Mesendoderm (in vitro differentiated cells): ENCODE measurements around the gene NT5DC1.
"Not testable (repeated sequence)": the region's sequence is repeated elsewhere in the genome, so short reads cannot be mapped to it uniquely, and the experiment has no call there.

Experiments used
- DNase-seq: peaks from one replicate; pipeline ENCODE4 v3.0.0; 2013
- H2AK5ac ChIP-seq: 2 replicates; pipeline ENCODE4 v1.6.1; 2013; ENCODE audit warnings: low read length, inconsistent platforms
- H2BK120ac ChIP-seq: 2 replicates; pipeline ENCODE4 v1.6.1; 2013; ENCODE audit warnings: low read depth, mild to moderate bottlenecking, low read length, moderate library complexity, mixed read lengths
- H2BK15ac ChIP-seq: replicated peaks from 2 replicates; pipeline ENCODE4 v1.6.1; 2013; ENCODE audit warnings: low read depth, mild to moderate bottlenecking, moderate library complexity
- H2BK5ac ChIP-seq: 2 replicates; pipeline ENCODE4 v1.6.1; 2013; ENCODE audit warnings: low read length, inconsistent platforms
- H3K18ac ChIP-seq: 2 replicates; pipeline ENCODE4 v1.6.1; 2013; ENCODE audit warnings: mild to moderate bottlenecking, low read length, mixed read lengths
- H3K23ac ChIP-seq: one replicate; pipeline ENCODE4 v1.6.1; 2013; ENCODE audit warnings: low read length
- H3K27ac ChIP-seq: 2 replicates; pipeline ENCODE4 v1.5.1; 2013; ENCODE audit warnings: low read depth, mild to moderate bottlenecking, inconsistent platforms, low read length, moderate library complexity
- H3K27me3 ChIP-seq: 2 replicates; pipeline ENCODE4 v1.6.1; 2013; ENCODE audit warnings: low read length, control low read depth, mild to moderate bottlenecking, inconsistent platforms; ENCODE audit not compliant: insufficient read depth, poor library complexity
- H3K36me3 ChIP-seq: 2 replicates; pipeline ENCODE4 v1.6.1; 2013; ENCODE audit warnings: low read length, inconsistent platforms; ENCODE audit not compliant: control insufficient read depth, insufficient read depth
- H3K4ac ChIP-seq: one replicate; pipeline ENCODE4 v1.6.1; 2013; ENCODE audit warnings: low read depth, mild to moderate bottlenecking, low read length, moderate library complexity
- H3K4me1 ChIP-seq: 2 replicates; pipeline ENCODE4 v1.6.1; 2013; ENCODE audit warnings: low read depth, low read length, inconsistent platforms; ENCODE audit not compliant: control insufficient read depth
- H3K4me2 ChIP-seq: 2 replicates; pipeline ENCODE4 v1.6.1; 2013; ENCODE audit warnings: low read length
- H3K4me3 ChIP-seq: 2 replicates; pipeline ENCODE4 v1.5.1; 2013; ENCODE audit warnings: mild to moderate bottlenecking, low read length
- H3K56ac ChIP-seq: one replicate; pipeline ENCODE4 v1.6.1; 2013; ENCODE audit warnings: low read length
- H3K79me1 ChIP-seq: 2 replicates; pipeline ENCODE4 v1.6.1; 2013; ENCODE audit warnings: low read length, inconsistent platforms
- H3K79me2 ChIP-seq: 2 replicates; pipeline ENCODE4 v1.6.1; 2013; ENCODE audit warnings: mild to moderate bottlenecking, low read length; ENCODE audit not compliant: control insufficient read depth, insufficient read depth
- H3K9ac ChIP-seq: 2 replicates; pipeline ENCODE4 v1.6.1; 2013; ENCODE audit warnings: low read length, inconsistent platforms
- H4K5ac ChIP-seq: one replicate; pipeline ENCODE4 v1.6.1; 2013; ENCODE audit warnings: low read length
- H4K8ac ChIP-seq: one replicate; pipeline ENCODE4 v1.6.1; 2013; ENCODE audit warnings: low read depth, mild to moderate bottlenecking, control low read depth, low read length, moderate library complexity
- WGBS: extraction: QIAGEN DNeasy Blood & Tissue Kit; methylation state at CpG from one replicate; pipeline ENCODE4 v1.1.7; 2013; ENCODE audit warnings: low lambda C conversion rate, missing lambda C conversion rate; ENCODE audit not compliant: insufficient coverage; ENCODE audit errors: extremely low coverage; 5-methylcytosine and 5-hydroxymethylcytosine counted together

NT5DC1 gene

DNA sequence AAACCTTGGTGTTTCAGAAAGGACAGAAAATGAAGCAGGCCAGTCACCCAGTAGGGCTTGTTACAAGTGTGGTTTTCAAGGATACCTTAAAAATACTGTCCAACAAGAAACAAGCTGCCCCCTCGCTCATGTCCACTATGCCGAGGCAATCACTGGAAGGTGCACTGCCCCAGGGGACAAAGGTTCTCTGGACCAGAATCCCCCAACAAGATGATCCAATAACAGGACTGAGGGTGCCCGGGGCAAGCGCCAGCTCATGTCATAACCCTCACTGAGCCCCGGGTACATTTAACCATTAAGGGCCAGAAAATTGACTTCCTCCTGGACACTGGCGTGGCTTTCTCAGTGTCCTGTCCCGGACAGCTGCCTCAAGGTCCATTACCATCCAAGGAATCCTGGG is 6.6 kb upstream of the NT5DC1 start:
- H2BK5ac ChIP-seq = no peak overlapping the region
- no peaks in the 10 kb centered on the region for H3K79me1 ChIP-seq
- no peaks in the 10 kb centered on the region for H3K79me2 ChIP-seq
- no peak overlapping the region for H2AK5ac ChIP-seq
- no peak overlapping the region for H2BK120ac ChIP-seq
- no peak overlapping the region for H3K4me2 ChIP-seq
- H3K4ac ChIP-seq = no peak overlapping the region
- H3K9ac ChIP-seq = no peak overlapping the region
- H3K27ac ChIP-seq = no peak overlapping the region
- no peak overlapping the region for H3K56ac ChIP-seq
- no peak overlapping the region for H2BK15ac ChIP-seq
- no peaks in the 10 kb centered on the region for H3K27me3 ChIP-seq
- no peaks in the 10 kb centered on the region for H3K36me3 ChIP-seq
- no peak overlapping the region for H4K8ac ChIP-seq
- H3K4me1 ChIP-seq = no peaks in the 10 kb centered on the region
- DNase-seq = no peak
- H3K4me3 ChIP-seq = no peak overlapping the region
- H4K5ac ChIP-seq = no peak overlapping the region
- no peak overlapping the region for H3K18ac ChIP-seq
- no CpG with 5 or more reads among the region's 7 CpGs for WGBS
- H3K23ac ChIP-seq = no peak overlapping the region

DNA sequence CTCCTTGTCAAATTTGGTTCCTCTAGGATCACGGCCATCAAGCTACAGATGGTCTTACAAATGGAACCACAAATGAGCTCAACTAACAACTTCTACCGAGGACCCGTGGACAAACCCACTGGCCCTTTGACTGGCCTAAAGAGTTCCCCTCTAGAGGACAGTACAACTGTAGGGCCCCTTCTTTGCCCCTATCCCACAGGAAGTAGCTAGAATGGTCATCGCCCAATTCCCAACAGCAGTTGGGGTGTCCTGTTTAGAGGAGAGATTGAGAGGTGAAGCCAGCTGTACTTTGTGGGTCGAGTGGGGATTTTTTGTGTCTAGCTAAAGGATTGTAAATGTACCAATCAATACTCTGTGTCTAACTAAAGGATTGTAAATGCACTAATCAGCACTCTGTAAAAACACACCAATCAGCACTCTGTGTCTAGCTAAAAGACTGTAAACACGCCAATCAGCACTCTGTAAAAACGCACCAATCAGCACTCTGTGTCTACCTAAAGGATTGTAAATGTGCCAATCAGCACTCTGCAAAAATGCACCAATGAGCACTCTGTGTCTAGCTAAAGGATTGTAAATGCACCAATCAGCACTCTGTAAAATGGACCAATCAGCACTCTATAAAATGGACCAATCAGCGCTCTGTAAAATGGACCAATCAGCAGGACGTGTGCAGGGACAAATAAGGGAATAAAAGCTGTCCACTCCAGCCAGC is 4.4 kb upstream of the NT5DC1 start:
- WGBS = no CpG with 5 or more reads among the region's 9 CpGs
- H4K5ac ChIP-seq, H3K4ac ChIP-seq, H3K4me3 ChIP-seq, H3K79me2 ChIP-seq, H3K27ac ChIP-seq, H3K23ac ChIP-seq, H3K4me2 ChIP-seq, H2AK5ac ChIP-seq, H3K4me1 ChIP-seq, H2BK15ac ChIP-seq, H4K8ac ChIP-seq, DNase-seq, H3K27me3 ChIP-seq, H3K18ac ChIP-seq, H2BK5ac ChIP-seq, H3K79me1 ChIP-seq, H3K36me3 ChIP-seq, H3K9ac ChIP-seq, H3K56ac ChIP-seq, H2BK120ac ChIP-seq: not testable (repeated sequence)

DNA sequence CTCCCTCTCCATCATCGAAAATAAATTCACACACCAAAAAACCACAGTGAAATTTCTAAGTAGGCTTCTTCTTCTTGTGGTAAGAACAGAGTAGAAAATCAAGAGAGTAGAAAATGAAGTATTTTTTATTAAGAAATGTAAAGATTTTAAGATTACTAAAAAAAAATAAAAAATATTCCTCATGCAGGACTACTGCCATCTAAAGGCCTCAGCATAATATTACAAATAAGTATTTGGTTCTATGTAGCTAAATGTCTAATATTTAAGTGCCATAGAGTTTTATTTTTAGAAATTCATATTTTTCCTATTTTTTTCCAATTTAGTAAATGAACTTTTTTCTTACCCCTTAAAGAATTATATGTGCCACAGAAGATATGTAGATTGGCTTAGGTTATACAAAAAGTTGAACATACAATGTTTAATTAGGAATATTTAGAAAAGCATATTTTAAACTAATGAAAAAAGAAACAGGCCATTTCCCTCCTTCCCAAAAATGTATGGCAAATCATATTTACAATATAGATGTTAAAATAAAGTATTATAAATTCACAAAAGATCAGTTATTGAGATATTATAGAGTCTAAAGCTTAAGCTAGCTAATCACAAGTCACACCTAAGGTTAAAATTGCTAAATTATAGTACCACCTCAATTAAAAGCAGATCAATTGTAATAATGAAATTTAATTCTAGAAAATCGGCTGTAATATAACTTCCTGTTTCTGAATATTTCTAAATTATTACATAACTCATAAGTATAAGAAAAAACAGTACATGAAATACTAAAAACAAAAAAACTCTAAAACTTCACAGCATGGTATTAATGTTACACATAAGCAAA is 3.5 kb upstream of the NT5DC1 start:
- Histone ChIP-seq H3K79me2 (no peaks in the 10 kb centered on the region), H2BK5ac (no peak overlapping the region), H3K27me3 (no peaks in the 10 kb centered on the region), H3K56ac (no peak overlapping the region), H4K8ac (no peak overlapping the region), H3K23ac (no peak overlapping the region), H2AK5ac (no peak overlapping the region), H3K36me3 (no peaks in the 10 kb centered on the region), H3K18ac (no peak overlapping the region), H3K4ac (no peak overlapping the region), H3K4me3 (no peak overlapping the region), H3K27ac (no peak overlapping the region), H3K79me1 (peaks cover 6% of the 10 kb centered on the region), H2BK120ac (no peak overlapping the region), H3K4me2 (no peak overlapping the region), H2BK15ac (no peak overlapping the region), H3K9ac (no peak overlapping the region), H3K4me1 (no peaks in the 10 kb centered on the region), H4K5ac (no peak overlapping the region)
- no CpG with 5 or more reads among the region's 2 CpGs for WGBS
- no peak for DNase-seq

DNA sequence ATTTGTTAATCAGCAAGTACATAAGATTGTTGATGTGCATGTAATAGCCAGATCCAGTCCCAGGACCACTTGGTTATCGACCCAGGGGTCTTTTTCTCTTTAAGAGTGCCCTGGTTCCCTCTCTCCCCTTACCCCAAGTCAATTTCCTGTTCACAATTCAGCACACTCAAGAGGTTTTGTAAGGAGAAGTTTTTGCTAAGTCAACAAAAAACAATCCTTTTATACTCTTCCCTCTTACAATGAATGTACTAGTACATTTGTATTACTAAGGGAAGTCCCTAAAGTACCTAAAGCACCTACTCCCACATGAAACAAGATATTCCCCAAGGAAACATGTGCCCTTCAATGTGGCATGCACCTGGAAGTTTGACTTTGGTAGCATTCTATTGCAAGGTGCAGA is 1.6 kb upstream of the NT5DC1 start:
- no peak for DNase-seq
- Histone ChIP-seq H4K5ac (no peak overlapping the region), H2BK120ac (no peak overlapping the region)

DNA sequence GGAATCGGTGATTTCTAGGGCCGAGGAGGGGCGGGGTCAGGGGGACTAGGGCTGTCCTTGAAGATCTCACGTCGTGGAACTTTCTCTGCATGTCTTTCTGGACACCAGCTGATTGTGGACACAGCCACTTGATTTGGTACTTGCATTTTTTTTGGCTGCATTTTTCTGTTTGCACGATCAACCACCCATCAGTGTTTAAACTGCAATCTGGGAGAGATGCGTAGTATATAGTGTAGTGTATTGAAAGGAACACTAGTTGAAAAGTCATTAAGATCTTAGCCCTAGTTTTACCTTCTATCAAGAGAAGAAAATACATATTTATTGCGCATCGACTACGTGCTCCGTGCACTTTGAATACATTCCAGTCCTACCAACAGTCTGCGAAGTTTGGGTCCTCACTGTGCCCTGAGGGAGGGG is 657 bp downstream of the NT5DC1 start:
- H2BK5ac ChIP-seq = no peak overlapping the region
- whole genome bisulfite sequencing = no CpG with 5 or more reads among the region's 12 CpGs
- H2AK5ac ChIP-seq = no peak overlapping the region
- H3K4me2 ChIP-seq = peak overlapping the region; percentile 61
- H3K27me3 ChIP-seq = no peaks in the 10 kb centered on the region
- H3K79me1 ChIP-seq = peaks cover 21% of the 10 kb centered on the region
- H3K79me2 ChIP-seq = peaks cover 4% of the 10 kb centered on the region
- H3K36me3 ChIP-seq = no peaks in the 10 kb centered on the region
- peak overlapping the region; percentile 99 for H3K56ac ChIP-seq
- peak overlapping the region; percentile 94 for H3K4me3 ChIP-seq
- no peak overlapping the region for H3K4ac ChIP-seq
- H4K5ac ChIP-seq = no peak overlapping the region
- H4K8ac ChIP-seq = no peak overlapping the region
- peak overlapping the region; percentile 84 for H3K9ac ChIP-seq
- DNase-seq = no peak
- H2BK120ac ChIP-seq = no peak overlapping the region
- H3K23ac ChIP-seq = no peak overlapping the region
- H3K4me1 ChIP-seq = no peaks in the 10 kb centered on the region
- H2BK15ac ChIP-seq = no peak overlapping the region
- H3K18ac ChIP-seq = no peak overlapping the region
- H3K27ac ChIP-seq = no peak overlapping the region

More for the DNA sequence above, 1.6 kb upstream of the NT5DC1 start:
- Histone ChIP-seq H3K4me3 (no peak overlapping the region), H3K27me3 (no peaks in the 10 kb centered on the region), H3K36me3 (no peaks in the 10 kb centered on the region), H3K79me2 (peaks cover 2% of the 10 kb centered on the region), H3K27ac (no peak overlapping the region), H3K79me1 (peaks cover 16% of the 10 kb centered on the region), H3K56ac (no peak overlapping the region), H3K23ac (no peak overlapping the region), H2BK15ac (no peak overlapping the region), H2AK5ac (no peak overlapping the region), H3K4me1 (no peaks in the 10 kb centered on the region), H2BK5ac (no peak overlapping the region), H3K4ac (no peak overlapping the region), H3K9ac (no peak overlapping the region), H4K8ac (no peak overlapping the region), H3K4me2 (no peak overlapping the region), H3K18ac (no peak overlapping the region)
- WGBS = no CpG with 5 or more reads among the region's 1 CpG
